K562 (cell line): ENCODE results near the gene LCA5L. TPM values are rescaled to one million over a fixed set of nuclear protein-coding genes. Genes with fewer than 3 reads are reported as not detected.
A peak's percentile ranks its signal among the peaks of the same experiment; 100 is the strongest.

Source experiments
- COPS2 ChIP-seq: fragments of 450-650 bp; conservative IDR thresholded peaks from 2 replicates; pipeline ENCODE4 v1.6.1; 2016; ENCODE audit warnings: mild to moderate bottlenecking, moderate library complexity
- E2F4 ChIP-seq: sonication (generic); formaldehyde crosslinking; IDR thresholded peaks from 2 replicates; pipeline ENCODE4 v1.8.0; 2022; ENCODE audit warnings: mild to moderate bottlenecking, low read depth, missing genetic modification reagents
- GATA2 ChIP-seq: sonication (generic); formaldehyde crosslinking; IDR thresholded peaks from 2 replicates; pipeline ENCODE4 v1.4.0; 2020; ENCODE audit warnings: mild to moderate bottlenecking, missing genetic modification reagents
- GTF2E2 ChIP-seq: fragments of 200-800 bp; sonication (Bioruptor generic); IDR thresholded peaks from 2 replicates; pipeline ENCODE4 v1.6.1; 2016; ENCODE audit warnings: missing genetic modification characterization, missing compliant biosample characterization
- NEUROD1 ChIP-seq: fragments of 150-350 bp; IDR thresholded peaks from 2 replicates; pipeline ENCODE4 v1.6.1; 2014; ENCODE audit warnings: borderline replicate concordance, low read length, low read depth; ENCODE audit not compliant: partially characterized antibody
- PHB2 ChIP-seq: fragments of 450-650 bp; IDR thresholded peaks from 2 replicates; pipeline ENCODE4 v1.6.1; 2017; ENCODE audit warnings: low read depth
- PTBP1 ChIP-seq: fragments of 200-400 bp; formaldehyde crosslinking; IDR thresholded peaks from 2 replicates; pipeline ENCODE4 v1.6.1; 2017; ENCODE audit warnings: low read depth, low read length
- STAG1 ChIP-seq: sonication (generic); formaldehyde crosslinking; IDR thresholded peaks from 2 replicates; pipeline ENCODE4 v1.5.0; 2020; ENCODE audit warnings: missing genetic modification reagents, borderline replicate concordance
- ZNF253 ChIP-seq: fragments of 250-450 bp; sonication (Bioruptor Pico); conservative IDR thresholded peaks from 2 replicates; pipeline ENCODE4 v1.6.1; 2021; ENCODE audit warnings: mild to moderate bottlenecking
- ZNF449 ChIP-seq: fragments of 250-450 bp; sonication (Bioruptor Pico); IDR thresholded peaks from 2 replicates; pipeline ENCODE4 v1.8.0; 2022; ENCODE audit warnings: moderate library complexity, mild to moderate bottlenecking, inconsistent platforms
- ZNF696 ChIP-seq: fragments of 250-450 bp; sonication (Bioruptor Pico); conservative IDR thresholded peaks from 2 replicates; pipeline ENCODE4 v1.4.0; 2020; ENCODE audit warnings: mild to moderate bottlenecking, moderate library complexity
- polyA plus RNA-seq, 8 experiments: library from polyadenylated mRNA; depleted of rRNA in 4 of 8; stranded (reverse) in 5 of 8; unstranded in 3 of 8; fragments of >200 nt; fragmentation: Nextera tagmentation in 2 of 8; fragmentation: Illumina TruSeq in 1 of 8; extraction: Ambion mirVana in 2 of 8; extraction: Trizol in 1 of 8; gene quantifications; 2 replicates each; pipeline versions ENCODE4 v1.2.1 to v1.2.3, GENCODE V29; 2011 to 2014; ENCODE audit warnings: inconsistent platforms in 1 of 8, missing spikeins in 1 of 8
- total RNA-seq, 7 experiments: library from RNA; depleted of rRNA in 6 of 7; stranded (reverse); fragments of >200 nt in 6 of 7; fragmentation: Illumina TruSeq in 2 of 7; extraction: Trizol in 2 of 7; gene quantifications; 2 replicates each; pipeline versions ENCODE4 v1.2.1 to v1.2.3, GENCODE V29; 2011 to 2021; ENCODE audit warnings: low replicate concordance in 1 of 7
- TF ChIP-seq, protein P1 (sequence below): IDR thresholded peaks from 2 replicates; pipeline ENCODE4 v1.6.1; 2012; ENCODE audit warnings: low read depth, low read length, improper control_type of control experiment, borderline replicate concordance
- TF ChIP-seq, protein P2 (sequence below): sonication (generic); formaldehyde crosslinking; IDR thresholded peaks from 2 replicates; pipeline ENCODE4 v1.8.0; 2023; ENCODE audit warnings: missing genetic modification reagents, mild to moderate bottlenecking, borderline replicate concordance

Gene LCA5L
- total and polyA plus RNA-seq, 9 of the 15 experiments (the other 6 are each of a cell fraction or from before 2014, with no cell fraction given), result 1.8 to 4.9 (median 3.8) TPM

DNA sequence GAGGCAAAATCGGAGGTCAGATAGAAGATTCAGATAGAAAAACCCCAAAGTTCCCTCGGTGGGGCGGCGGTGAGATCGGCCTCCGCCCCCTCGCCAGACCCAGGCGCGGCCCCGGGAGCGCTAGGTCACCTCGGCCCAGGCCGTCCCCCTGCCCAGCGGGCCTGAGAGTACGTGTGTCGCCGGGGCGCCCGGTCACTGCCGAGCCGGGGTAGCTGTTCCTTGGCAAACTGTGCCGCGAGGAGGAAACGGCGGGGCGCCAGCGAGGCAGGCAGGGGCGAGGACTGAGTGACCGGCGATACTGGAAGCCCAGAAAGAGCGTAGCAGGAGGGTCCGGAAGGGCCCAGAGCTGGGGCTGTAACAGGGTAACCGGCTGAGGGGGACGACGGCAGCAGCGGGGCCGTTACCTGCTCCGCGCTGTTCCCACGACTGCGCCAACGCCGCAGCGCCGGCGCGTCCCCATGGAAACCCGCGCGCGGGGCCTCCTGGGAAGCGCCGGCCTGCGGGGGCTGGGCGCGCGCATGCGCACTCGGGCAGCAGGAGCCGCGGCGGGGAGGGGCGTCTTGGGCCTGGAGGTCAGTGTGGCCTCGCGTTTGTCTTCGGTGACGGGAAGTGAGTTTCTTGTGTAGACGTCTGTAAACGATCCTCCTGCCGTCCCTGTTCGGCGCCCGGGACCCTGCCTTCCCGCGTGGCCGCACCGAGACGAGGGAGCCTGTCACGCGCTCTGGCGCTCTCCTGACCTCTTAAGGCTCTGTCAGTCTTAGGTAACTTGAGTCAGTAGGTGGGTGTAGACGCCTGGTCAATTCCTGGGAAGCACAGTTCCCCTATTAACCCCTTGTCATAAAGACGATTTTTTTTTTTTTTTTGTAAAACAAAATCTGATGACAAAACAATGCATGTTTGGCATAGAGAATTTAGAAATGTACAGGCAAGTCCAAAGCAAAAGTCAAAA, at the start of gene LCA5L (continued):
- TF ChIP-seq E2F4 (CRISPR knock-in tag) (no peak), ZNF253 (CRISPR knock-in tag) (no peak), PTBP1 (no peak), NEUROD1 (peak; percentile 5), STAG1 (peak; percentile 25; the same call in 1 of the 2 replicates), ZNF449 (CRISPR knock-in tag) (no peak), COPS2 (no peak), GTF2E2 (tag) (peak; percentile 60; the same call in 1 of the 2 replicates), PHB2 (no peak), ZNF696 (0 out of 2 replicates have a peak, but pooled peaks have one; percentile 23), GATA2 (CRISPR knock-in tag) (no peak)
- TF ChIP-seq, protein P1, sequence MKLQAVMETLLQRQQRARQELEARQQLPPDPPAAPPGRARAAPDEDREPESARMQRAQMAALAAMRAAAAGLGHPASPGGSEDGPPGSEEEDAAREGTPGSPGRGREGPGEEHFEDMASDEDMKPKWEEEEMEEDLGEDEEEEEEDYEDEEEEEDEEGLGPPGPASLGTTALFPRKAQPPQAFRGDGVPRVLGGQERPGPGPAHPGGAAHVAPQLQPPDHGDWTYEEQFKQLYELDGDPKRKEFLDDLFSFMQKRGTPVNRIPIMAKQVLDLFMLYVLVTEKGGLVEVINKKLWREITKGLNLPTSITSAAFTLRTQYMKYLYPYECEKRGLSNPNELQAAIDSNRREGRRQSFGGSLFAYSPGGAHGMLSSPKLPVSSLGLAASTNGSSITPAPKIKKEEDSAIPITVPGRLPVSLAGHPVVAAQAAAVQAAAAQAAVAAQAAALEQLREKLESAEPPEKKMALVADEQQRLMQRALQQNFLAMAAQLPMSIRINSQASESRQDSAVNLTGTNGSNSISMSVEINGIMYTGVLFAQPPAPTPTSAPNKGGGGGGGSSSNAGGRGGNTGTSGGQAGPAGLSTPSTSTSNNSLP, result no peak
- TF ChIP-seq, protein P2, sequence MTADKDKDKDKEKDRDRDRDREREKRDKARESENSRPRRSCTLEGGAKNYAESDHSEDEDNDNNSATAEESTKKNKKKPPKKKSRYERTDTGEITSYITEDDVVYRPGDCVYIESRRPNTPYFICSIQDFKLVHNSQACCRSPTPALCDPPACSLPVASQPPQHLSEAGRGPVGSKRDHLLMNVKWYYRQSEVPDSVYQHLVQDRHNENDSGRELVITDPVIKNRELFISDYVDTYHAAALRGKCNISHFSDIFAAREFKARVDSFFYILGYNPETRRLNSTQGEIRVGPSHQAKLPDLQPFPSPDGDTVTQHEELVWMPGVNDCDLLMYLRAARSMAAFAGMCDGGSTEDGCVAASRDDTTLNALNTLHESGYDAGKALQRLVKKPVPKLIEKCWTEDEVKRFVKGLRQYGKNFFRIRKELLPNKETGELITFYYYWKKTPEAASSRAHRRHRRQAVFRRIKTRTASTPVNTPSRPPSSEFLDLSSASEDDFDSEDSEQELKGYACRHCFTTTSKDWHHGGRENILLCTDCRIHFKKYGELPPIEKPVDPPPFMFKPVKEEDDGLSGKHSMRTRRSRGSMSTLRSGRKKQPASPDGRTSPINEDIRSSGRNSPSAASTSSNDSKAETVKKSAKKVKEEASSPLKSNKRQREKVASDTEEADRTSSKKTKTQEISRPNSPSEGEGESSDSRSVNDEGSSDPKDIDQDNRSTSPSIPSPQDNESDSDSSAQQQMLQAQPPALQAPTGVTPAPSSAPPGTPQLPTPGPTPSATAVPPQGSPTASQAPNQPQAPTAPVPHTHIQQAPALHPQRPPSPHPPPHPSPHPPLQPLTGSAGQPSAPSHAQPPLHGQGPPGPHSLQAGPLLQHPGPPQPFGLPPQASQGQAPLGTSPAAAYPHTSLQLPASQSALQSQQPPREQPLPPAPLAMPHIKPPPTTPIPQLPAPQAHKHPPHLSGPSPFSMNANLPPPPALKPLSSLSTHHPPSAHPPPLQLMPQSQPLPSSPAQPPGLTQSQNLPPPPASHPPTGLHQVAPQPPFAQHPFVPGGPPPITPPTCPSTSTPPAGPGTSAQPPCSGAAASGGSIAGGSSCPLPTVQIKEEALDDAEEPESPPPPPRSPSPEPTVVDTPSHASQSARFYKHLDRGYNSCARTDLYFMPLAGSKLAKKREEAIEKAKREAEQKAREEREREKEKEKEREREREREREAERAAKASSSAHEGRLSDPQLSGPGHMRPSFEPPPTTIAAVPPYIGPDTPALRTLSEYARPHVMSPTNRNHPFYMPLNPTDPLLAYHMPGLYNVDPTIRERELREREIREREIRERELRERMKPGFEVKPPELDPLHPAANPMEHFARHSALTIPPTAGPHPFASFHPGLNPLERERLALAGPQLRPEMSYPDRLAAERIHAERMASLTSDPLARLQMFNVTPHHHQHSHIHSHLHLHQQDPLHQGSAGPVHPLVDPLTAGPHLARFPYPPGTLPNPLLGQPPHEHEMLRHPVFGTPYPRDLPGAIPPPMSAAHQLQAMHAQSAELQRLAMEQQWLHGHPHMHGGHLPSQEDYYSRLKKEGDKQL, result no peak; the same call in 1 of the 2 replicates
